HEK293T (cell line): ENCODE data around the gene MAML2.

Experiments used
- BHLHE40 ChIP-seq: fragments of 450-650 bp; IDR thresholded peaks from 2 replicates; pipeline ENCODE4 v1.6.1; 2016; ENCODE audit warnings: mild to moderate bottlenecking, moderate library complexity, borderline replicate concordance
- FOXA1 ChIP-seq: fragments of 450-650 bp; IDR thresholded peaks from 2 replicates; pipeline ENCODE4 v1.6.1; 2016; ENCODE audit warnings: mild to moderate bottlenecking
- FOXK2 ChIP-seq: fragments of 450-650 bp; IDR thresholded peaks from 2 replicates; pipeline ENCODE4 v1.6.1; 2016; ENCODE audit warnings: mild to moderate bottlenecking
- HDGF ChIP-seq: fragments of 450-650 bp; IDR thresholded peaks from 2 replicates; pipeline ENCODE4 v1.6.1; 2017; ENCODE audit warnings: antibody characterized with exemption, borderline replicate concordance
- LEF1 ChIP-seq: fragments of 450-650 bp; IDR thresholded peaks from 2 replicates; pipeline ENCODE4 v1.6.1; 2017; ENCODE audit warnings: mild to moderate bottlenecking, borderline replicate concordance
- SP1 ChIP-seq: fragments of 450-650 bp; IDR thresholded peaks from 2 replicates; pipeline ENCODE4 v1.6.1; 2017
- TARDBP ChIP-seq: fragments of 450-650 bp; IDR thresholded peaks from 2 replicates; pipeline ENCODE4 v1.6.1; 2016

GRCh38 chr11:96309643-96310017 is 33.4 kb downstream of the MAML2 start:
- TF ChIP-seq FOXK2, result no peak
- no peak for TF ChIP-seq HDGF
- TF ChIP-seq SP1, result no peak
- TF ChIP-seq FOXA1, result no peak
- TF ChIP-seq BHLHE40, result no peak
- no peak for TF ChIP-seq LEF1
- no peak for TF ChIP-seq TARDBP
